Mucosa of descending colon (tissue), 3 donors: Measurements from ENCODE around the gene ERICH6. TPM values are rescaled to one million over a fixed set of nuclear protein-coding genes. Genes with fewer than 3 reads are reported as not detected.

Experiments used
- ATAC-seq: fragments of 200-7000 bp; cut with Tn5 transposase; one replicate; pipeline ENCODE4 v1.9.1; 2020; ENCODE audit warnings: mild to moderate bottlenecking, moderate library complexity
- DNase-seq, 3 donors: peaks; one replicate each; pipeline ENCODE4 v3.0.0-alpha.2; 2020
- H3K36me3 ChIP-seq: fragments of 200-600 bp; one replicate; pipeline ENCODE4 v1.8.0; 2021; ENCODE audit warnings: low read depth, mild to moderate bottlenecking
- H3K4me1 ChIP-seq: fragments of 200-600 bp; one replicate; pipeline ENCODE4 v1.8.0; 2021; ENCODE audit warnings: low read depth, mild to moderate bottlenecking
- H3K4me3 ChIP-seq: fragments of 200-600 bp; one replicate; pipeline ENCODE4 v1.8.0; 2021; ENCODE audit warnings: mild to moderate bottlenecking
- H3K9me3 ChIP-seq: fragments of 200-600 bp; one replicate; pipeline ENCODE4 v1.8.0; 2021; ENCODE audit warnings: mild to moderate bottlenecking
- intact Hi-C, 2 donors: fragments of 100-400 bp; cut with DNase I in 1 of 2; cut with micrococcal nuclease in 1 of 2; formaldehyde crosslinking; loops; one replicate each; pipeline versions ENCODE4 v1.11.0 to v1.11.1; 2022; cut with DNase I, micrococcal nuclease
- total RNA-seq, 3 donors: library from RNA; stranded (reverse); fragmentation: NEBNext Ultra II Directional in 2 of 3; extraction: Animal tissue kit (Norgen Biotek cat#: 25700) in 2 of 3; gene quantifications; one replicate each; pipeline versions ENCODE4 v1.2.1 to v1.2.4, GENCODE V29; 2021 to 2023
- TF ChIP-seq, protein P1 (sequence below): fragments of 200-600 bp; IDR thresholded peaks from one replicate; pipeline ENCODE4 v1.8.0; 2022; ENCODE audit warnings: antibody characterized with exemption, mild to moderate bottlenecking
- donor health status: DM: no; HTN: no; CAD: no; lungs with moderate emphysema.
- donor health status: DM: no; HTN: no; CAD: no.
- donor health status: DM: no; HTN: yes; CAD: no.

The ERICH6 gene
- total RNA-seq, 3 donors from 2014 or later, result not detected

DNA sequence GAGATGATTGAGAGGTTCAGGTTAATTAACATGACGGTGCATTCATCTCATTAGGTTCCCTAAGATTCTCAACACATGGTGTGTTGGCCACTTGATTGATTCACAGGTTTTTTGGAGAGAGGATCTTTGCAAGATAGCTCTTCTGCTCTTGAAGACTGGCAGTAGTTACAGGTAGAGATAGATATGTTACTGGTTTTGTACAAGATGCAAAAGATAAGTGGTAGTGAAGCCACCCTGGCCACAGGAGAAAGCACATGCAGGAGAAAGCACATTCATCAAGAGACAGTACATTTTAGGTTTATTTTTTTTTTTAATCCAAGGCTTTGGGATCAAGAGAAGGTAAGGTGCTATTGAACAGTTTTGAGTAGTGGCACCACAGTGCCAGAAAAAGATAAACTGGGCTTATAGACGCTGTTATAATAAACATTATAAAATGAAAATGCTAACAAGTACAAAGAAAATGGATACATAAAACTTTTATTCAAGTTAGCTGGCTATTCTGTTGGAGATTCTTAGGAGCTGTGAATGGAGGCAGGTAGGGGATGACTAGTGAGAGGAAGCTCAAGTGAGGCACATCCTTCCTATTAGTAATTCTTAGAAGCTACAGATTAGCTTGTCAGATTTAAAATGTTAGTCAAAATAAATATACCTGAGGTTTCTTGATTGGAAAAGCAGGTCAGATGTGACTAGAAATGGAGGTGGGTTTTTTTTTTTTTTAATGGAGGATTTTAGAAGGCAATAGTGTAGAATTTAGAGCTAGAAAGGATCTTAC is 89.8 kb downstream of the ERICH6 start:
- no peak overlapping the region for H3K4me3 ChIP-seq
- TF ChIP-seq, protein P1, sequence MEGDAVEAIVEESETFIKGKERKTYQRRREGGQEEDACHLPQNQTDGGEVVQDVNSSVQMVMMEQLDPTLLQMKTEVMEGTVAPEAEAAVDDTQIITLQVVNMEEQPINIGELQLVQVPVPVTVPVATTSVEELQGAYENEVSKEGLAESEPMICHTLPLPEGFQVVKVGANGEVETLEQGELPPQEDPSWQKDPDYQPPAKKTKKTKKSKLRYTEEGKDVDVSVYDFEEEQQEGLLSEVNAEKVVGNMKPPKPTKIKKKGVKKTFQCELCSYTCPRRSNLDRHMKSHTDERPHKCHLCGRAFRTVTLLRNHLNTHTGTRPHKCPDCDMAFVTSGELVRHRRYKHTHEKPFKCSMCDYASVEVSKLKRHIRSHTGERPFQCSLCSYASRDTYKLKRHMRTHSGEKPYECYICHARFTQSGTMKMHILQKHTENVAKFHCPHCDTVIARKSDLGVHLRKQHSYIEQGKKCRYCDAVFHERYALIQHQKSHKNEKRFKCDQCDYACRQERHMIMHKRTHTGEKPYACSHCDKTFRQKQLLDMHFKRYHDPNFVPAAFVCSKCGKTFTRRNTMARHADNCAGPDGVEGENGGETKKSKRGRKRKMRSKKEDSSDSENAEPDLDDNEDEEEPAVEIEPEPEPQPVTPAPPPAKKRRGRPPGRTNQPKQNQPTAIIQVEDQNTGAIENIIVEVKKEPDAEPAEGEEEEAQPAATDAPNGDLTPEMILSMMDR, result no peak
- no peak for ATAC-seq
- no peak for DNase-seq
- no peaks in the 10 kb centered on the region for H3K9me3 ChIP-seq
- H3K36me3 ChIP-seq, result no peaks in the 10 kb centered on the region
- H3K4me1 ChIP-seq, result no peaks in the 10 kb centered on the region
- intact Hi-C loops, result no loop called here

DNA sequence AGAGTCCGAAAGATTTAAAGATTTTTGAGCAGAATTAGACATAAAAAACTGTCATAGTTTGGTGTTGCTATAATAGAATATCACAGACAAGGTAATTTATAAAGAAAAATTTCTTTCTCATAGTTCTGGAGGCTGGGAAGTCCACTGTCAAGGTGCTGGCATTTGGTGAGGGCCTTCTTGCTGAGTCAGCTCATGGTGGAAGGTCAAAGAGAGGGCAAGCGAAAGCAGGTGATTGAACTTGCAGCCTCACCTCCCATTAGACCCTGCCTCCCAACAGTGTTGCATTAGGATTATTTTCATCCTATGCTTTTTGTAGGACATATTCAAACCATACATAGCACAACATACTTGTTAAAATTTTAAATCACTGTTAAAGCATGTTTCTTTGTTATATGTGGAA is 90.7 kb downstream of the ERICH6 start:
- no peaks in the 10 kb centered on the region for H3K4me1 ChIP-seq

DNA sequence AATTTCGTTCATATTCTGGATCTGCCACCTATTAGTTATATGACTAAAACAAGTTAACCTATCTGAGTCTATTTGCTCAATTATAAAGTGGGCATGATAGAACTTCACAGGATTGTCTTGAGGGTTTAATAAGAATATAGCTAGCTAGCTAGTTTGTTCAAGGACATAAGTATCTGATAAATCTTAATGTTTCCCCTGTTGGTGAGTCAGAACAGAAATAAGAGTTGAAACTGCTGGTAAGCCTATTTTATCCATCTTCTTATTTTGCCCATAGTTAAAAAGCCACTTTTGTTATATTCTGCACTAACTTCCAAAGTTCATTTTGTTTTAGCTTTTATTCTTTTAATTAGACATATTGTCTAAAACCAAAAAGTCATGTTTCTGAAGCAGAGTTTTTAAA is 91.2 kb downstream of the ERICH6 start:
- DNase-seq (no peak), ATAC-seq (no peak)
- no peaks in the 10 kb centered on the region for H3K9me3 ChIP-seq
- H3K36me3 ChIP-seq, result no peaks in the 10 kb centered on the region
- H3K4me3 ChIP-seq, result no peak overlapping the region
- intact Hi-C loops, result no loop called here
- peaks cover 5% of the 10 kb centered on the region for H3K4me1 ChIP-seq
- TF ChIP-seq, protein P1, result no peak

More for the DNA sequence above, 90.7 kb downstream of the ERICH6 start:
- no peak overlapping the region for H3K4me3 ChIP-seq
- intact Hi-C loops, result no loop called here
- ATAC-seq (no peak), DNase-seq (no peak)
- no peaks in the 10 kb centered on the region for H3K36me3 ChIP-seq
- no peaks in the 10 kb centered on the region for H3K9me3 ChIP-seq
- TF ChIP-seq, protein P1, result no peak

DNA sequence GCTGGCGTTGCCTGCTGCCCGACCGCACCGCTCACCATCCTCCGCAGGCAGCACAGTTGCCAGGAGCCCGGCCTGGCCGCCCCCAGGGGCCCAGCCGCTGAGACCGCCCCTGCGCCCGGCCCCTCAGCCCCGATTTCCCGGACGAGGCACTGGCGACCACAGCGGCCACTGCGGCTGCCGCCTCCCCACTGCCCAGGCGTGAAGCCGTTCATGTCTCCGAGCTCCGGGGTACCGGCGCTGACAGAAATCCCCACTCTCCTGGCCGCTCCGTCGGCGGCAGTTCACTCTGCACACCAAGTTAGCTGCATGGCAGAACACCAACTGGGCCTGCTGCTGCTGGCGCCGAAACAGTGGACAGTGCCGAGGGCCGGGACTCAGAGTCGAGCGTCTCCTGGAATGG is 92.1 kb downstream of the ERICH6 start:
- intact Hi-C loops, result no loop called here
- no peak for DNase-seq
- Histone ChIP-seq H3K36me3 (no peaks in the 10 kb centered on the region), H3K4me1 (peaks cover 11% of the 10 kb centered on the region), H3K4me3 (no peak overlapping the region), H3K9me3 (no peaks in the 10 kb centered on the region)
- TF ChIP-seq, protein P1, result no peak
- no peak for ATAC-seq

DNA sequence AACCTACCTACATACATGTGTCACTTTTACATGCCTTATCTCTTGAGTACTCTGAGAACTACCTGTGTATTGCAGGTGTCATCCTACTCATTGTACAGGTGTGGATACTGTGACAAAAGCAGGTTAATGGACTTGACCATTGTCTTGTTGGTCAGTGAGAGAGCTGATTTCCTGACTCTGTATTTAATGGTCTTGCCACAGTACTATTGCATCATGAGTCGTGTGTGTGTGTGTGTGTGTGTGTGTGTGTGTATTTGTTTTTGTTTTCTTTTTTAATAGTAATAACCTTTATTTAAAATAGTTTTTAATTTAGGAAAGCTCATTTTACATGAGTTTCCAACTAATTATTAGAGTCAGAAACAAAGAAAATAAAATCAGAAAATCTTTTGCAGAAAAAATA is 92.9 kb downstream of the ERICH6 start:
- intact Hi-C loops, result no loop called here
- Histone ChIP-seq H3K36me3 (no peaks in the 10 kb centered on the region), H3K4me3 (no peak overlapping the region), H3K4me1 (peaks cover 11% of the 10 kb centered on the region), H3K9me3 (no peaks in the 10 kb centered on the region)
- TF ChIP-seq, protein P1, result no peak
- no peak for DNase-seq
- ATAC-seq, result peak; percentile 35
